Nephron (organoid): ENCODE results near the gene MOV10L1.

Experiments
- H3K27ac Mint-ChIP-seq, 3 experiments: 2 replicates each; pipeline ENCODE4 v1.8.0; 2020; ENCODE audit warnings: mixed read lengths in 3 of 3, mild to moderate bottlenecking in 2 of 3, moderate library complexity in 1 of 3
- H3K27me3 Mint-ChIP-seq: 2 replicates; pipeline ENCODE4 v1.8.0; 2021; ENCODE audit warnings: low read depth, mild to moderate bottlenecking, moderate library complexity, mixed read lengths
- H3K36me3 Mint-ChIP-seq: 2 replicates; pipeline ENCODE4 v1.8.0; 2020; ENCODE audit warnings: low read depth, mixed read lengths
- H3K4me1 Mint-ChIP-seq: 2 replicates; pipeline ENCODE4 v1.8.0; 2020; ENCODE audit warnings: mixed read lengths
- H3K4me3 Mint-ChIP-seq, 3 experiments: 2 replicates each; pipeline ENCODE4 v1.8.0; 2020; ENCODE audit warnings: mild to moderate bottlenecking in 3 of 3, mixed read lengths in 3 of 3, moderate library complexity in 2 of 3
- H3K9me3 Mint-ChIP-seq: 2 replicates; pipeline ENCODE4 v1.8.0; 2020; ENCODE audit warnings: mixed read lengths
- TF ChIP-seq, protein P1 (sequence below), 3 experiments: fragments of 200-600 bp; sonication (generic); IDR thresholded peaks; one replicate each; pipeline ENCODE4 v1.5.0; 2021; ENCODE audit warnings: antibody characterized with exemption in 3 of 3; ENCODE audit not compliant: unreplicated experiment in 3 of 3

Gene MOV10L1

DNA sequence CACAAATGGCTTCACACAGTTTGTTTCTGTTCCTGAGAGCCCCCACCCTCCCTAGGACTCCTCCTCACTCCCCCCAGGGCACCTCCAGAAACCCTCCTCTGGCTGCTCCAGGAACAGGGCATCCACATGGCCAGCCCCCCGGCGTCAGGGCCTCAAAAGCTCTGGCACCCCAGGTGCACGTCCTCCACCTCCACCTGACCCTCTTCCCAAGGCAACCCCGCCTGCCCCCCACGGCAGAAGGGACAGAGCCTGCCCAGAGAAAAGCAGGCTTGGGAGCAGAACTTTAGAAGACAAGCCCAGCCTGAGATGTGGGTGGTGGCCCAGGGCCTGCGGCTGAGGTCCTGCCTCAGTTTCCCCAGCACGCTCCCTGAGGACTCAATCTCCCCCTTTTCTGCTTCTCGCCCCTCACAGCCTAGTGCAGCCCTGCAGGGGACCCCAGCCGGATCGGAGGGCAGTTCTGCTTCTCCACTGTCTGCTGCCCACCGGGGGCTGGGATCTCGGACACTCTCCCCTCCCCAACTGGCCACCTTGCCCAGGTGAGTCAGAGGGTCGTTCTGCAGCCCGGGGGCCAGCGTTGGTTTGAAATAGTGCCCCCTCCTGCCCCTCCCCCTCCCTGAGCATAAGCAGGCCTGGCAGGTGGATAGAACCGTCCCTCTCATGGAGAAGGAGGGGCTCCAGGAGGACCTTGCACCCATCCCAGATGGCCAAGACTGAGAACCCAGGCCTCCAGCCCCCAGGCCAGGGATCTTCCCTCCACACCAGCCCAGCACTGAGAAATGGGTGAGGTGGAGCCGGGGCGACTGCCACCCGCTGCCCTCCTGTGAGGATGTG, 93.5 kb downstream of the MOV10L1 start:
- no peaks in the 10 kb centered on the region for H3K36me3 Mint-ChIP-seq
- H3K9me3 Mint-ChIP-seq = no peaks in the 10 kb centered on the region
- no peak overlapping the region for H3K27ac Mint-ChIP-seq
- peak overlapping the region; percentile 52 to 64 (median 61) for H3K4me3 Mint-ChIP-seq
- H3K4me1 Mint-ChIP-seq = peaks cover 6% of the 10 kb centered on the region
- TF ChIP-seq, protein P1, sequence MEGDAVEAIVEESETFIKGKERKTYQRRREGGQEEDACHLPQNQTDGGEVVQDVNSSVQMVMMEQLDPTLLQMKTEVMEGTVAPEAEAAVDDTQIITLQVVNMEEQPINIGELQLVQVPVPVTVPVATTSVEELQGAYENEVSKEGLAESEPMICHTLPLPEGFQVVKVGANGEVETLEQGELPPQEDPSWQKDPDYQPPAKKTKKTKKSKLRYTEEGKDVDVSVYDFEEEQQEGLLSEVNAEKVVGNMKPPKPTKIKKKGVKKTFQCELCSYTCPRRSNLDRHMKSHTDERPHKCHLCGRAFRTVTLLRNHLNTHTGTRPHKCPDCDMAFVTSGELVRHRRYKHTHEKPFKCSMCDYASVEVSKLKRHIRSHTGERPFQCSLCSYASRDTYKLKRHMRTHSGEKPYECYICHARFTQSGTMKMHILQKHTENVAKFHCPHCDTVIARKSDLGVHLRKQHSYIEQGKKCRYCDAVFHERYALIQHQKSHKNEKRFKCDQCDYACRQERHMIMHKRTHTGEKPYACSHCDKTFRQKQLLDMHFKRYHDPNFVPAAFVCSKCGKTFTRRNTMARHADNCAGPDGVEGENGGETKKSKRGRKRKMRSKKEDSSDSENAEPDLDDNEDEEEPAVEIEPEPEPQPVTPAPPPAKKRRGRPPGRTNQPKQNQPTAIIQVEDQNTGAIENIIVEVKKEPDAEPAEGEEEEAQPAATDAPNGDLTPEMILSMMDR (IDR thresholded peaks at IDR 0.05; ENCODE audit: unreplicated experiment in 3 of 3) = no peak
- H3K27me3 Mint-ChIP-seq = no peaks in the 10 kb centered on the region

DNA sequence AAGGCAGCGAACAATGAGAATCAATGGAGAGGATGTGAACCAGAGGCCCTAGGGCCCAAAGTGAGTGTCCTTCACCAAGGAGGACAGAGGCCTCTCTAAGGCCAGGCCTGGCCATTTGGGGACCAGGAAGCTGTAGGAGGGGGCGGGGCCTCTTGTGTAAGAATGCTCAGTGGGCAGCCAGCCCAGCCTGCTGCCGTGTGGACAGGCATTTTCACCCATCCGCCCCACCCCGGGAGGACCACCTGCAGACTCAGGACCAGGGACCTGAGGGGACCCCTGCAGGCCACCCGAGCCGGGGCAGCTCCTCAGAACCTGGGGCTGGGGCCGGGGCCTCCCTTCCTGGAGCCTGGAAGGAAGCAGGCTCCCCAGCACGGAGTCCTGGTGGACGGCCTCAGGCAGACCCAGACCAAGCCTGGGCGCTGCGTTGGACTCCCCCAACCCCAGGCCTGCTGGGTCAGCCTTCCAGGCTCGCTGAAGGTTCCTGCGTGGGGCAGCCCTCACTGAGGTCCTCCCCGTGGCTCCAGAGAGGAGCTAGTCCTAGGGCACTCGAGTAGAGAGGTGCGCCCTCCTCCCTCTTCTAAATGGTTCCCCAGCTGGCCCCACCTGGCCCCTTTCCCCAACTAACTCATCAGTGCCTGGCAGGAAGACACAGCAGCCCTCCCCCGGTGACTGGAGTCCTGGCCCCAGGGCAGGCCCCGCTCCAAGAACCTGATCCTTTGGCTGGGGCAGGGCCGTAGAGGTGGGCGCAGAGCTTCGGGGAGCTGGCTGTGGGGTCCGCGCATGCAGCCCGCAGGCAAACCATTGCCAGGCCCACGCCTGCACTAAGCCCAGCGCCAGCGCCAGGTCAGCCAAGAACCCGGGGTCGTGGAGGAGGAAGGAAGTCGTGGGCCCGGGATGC, 94.4 kb downstream of the MOV10L1 start:
- Mint-ChIP-seq H3K4me1 (peaks cover 6% of the 10 kb centered on the region), H3K36me3 (no peaks in the 10 kb centered on the region), H3K4me3 (peak overlapping the region; percentile 61 to 64 (median 64)), H3K27ac (no peak overlapping the region), H3K27me3 (no peaks in the 10 kb centered on the region), H3K9me3 (no peaks in the 10 kb centered on the region)
- TF ChIP-seq, protein P1 (IDR thresholded peaks at IDR 0.05; ENCODE audit: unreplicated experiment in 3 of 3) = no peak

GRCh38 chr22:50184902-50185374, 95.1 kb downstream of the MOV10L1 start:
- no peaks in the 10 kb centered on the region for H3K36me3 Mint-ChIP-seq
- TF ChIP-seq, protein P1 (IDR thresholded peaks at IDR 0.05; ENCODE audit: unreplicated experiment in 3 of 3) = no peak

GRCh38 chr22:50185375-50186087, 95.7 kb downstream of the MOV10L1 start, which contains the start of gene TRABD:
TRABD (plus strand) TSS chr22:50185913; CDS start chr22:50193061, 7,148 bp downstream.
- TF ChIP-seq, protein P1 (IDR thresholded peaks at IDR 0.05; ENCODE audit: unreplicated experiment in 3 of 3) = no peak
- H3K36me3 Mint-ChIP-seq = no peaks in the 10 kb centered on the region
- peaks cover 10% of the 10 kb centered on the region for H3K4me1 Mint-ChIP-seq
- H3K27me3 Mint-ChIP-seq = no peaks in the 10 kb centered on the region
- peak within 1 kb of the TSS; percentile 95 to 98 (median 96) for H3K4me3 Mint-ChIP-seq
- no peaks in the 10 kb centered on the region for H3K9me3 Mint-ChIP-seq
- peak within 1 kb of the TSS; percentile 80 to 89 (median 83) for H3K27ac Mint-ChIP-seq

More at GRCh38 chr22:50184902-50185374, 95.1 kb downstream of the MOV10L1 start:
- peaks cover 9% of the 10 kb centered on the region for H3K4me1 Mint-ChIP-seq
- H3K9me3 Mint-ChIP-seq = no peaks in the 10 kb centered on the region
- no peaks in the 10 kb centered on the region for H3K27me3 Mint-ChIP-seq
- H3K27ac Mint-ChIP-seq = no peak overlapping the region
- H3K4me3 Mint-ChIP-seq = no peak overlapping the region

DNA sequence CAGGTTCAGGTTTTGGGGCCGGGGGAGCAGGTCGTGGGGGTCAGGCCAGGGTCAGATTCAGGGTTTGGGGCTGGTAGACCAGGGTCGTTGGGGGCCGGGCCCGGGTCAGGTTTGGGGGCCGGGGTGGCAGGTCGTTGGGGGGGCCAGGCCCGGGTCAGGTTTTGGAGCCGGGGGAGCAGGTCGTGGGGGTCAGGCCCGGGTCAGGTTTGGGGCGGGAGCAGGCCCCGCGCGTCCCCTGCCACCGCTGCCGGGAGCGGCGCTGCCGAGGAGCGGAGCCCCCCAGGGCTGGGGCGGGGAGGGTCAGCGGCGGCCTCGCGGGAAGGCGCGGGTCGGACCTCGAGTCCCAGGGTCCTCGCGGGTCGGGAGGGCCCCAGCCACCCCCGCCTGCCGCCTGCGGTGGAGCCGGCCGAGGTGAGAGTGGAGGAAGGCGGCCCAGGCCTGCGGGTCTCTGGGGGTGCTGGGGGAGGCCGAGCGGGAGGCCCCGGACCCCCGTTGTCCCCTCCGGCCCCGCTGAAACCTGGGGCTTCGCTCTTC, 96.4 kb downstream of the MOV10L1 start:
- Mint-ChIP-seq H3K27ac (peak overlapping the region; percentile 80 to 89 (median 83)), H3K9me3 (no peaks in the 10 kb centered on the region), H3K27me3 (no peaks in the 10 kb centered on the region), H3K36me3 (peaks cover 1% of the 10 kb centered on the region), H3K4me1 (peaks cover 12% of the 10 kb centered on the region), H3K4me3 (peak overlapping the region; percentile 95 to 98 (median 96))
- TF ChIP-seq, protein P1 (IDR thresholded peaks at IDR 0.05; ENCODE audit: unreplicated experiment in 3 of 3) = no peak
